T-cell (primary cell): ENCODE measurements around the gene ZSWIM4. TPM values are rescaled to one million over a fixed set of nuclear protein-coding genes. Genes with fewer than 3 reads are reported as not detected.
"Not testable (repeated sequence)": the region's sequence is repeated elsewhere in the genome, so short reads cannot be mapped to it uniquely, and the experiment has no call there.

ENCODE experiments used
- ATAC-seq, 4 experiments: fragments of 200-7000 bp in 3 of 4; fragments of 150-1000 bp in 1 of 4; cut with Tn5 transposase; replicated peaks in 1 of 4; 1 replicate in 3 of 4; 2 replicates in 1 of 4; pipeline ENCODE4 v1.10.0; 2021; ENCODE audit warnings: moderate library complexity in 3 of 4, mild to moderate bottlenecking in 2 of 4, moderate number of reproducible peaks in 1 of 4
- CTCF ChIA-PET, 2 donors: fragments of 300-600 bp; sonication (Branson Sonifier 250); formaldehyde crosslinking; loops; one replicate each; lab custom pipeline; 2022; ENCODE audit warnings: antibody characterized with exemption in 2 of 2; lab: Charles Lee
- POLR2A ChIA-PET, 2 donors: fragments of 300-600 bp; sonication (Branson Sonifier 250); formaldehyde crosslinking; loops; one replicate each; lab custom pipeline; 2022; ENCODE audit warnings: antibody characterized with exemption in 2 of 2; lab: Charles Lee
- DNase-seq, 35 experiments: peaks; one replicate each; pipeline versions ENCODE4 v3.0.0 to v3.0.0-alpha.2; 2013 to 2023
- H3K27ac ChIP-seq: one replicate; pipeline ENCODE4 v1.5.1; 2013; ENCODE audit warnings: low read length
- H3K27me3 ChIP-seq, 2 experiments: replicated peaks in 1 of 2; 1 replicate in 1 of 2; 2 replicates in 1 of 2; pipeline versions ENCODE4 v1.6.1 to v1.7.0; 2013; ENCODE audit warnings: low read length in 1 of 2, mixed read lengths in 1 of 2; ENCODE audit not compliant: control insufficient read depth in 2 of 2, insufficient read depth in 2 of 2; ENCODE audit errors: extremely low read depth in 1 of 2
- H3K36me3 ChIP-seq, 2 donors: 1 replicate in 1 of 2; 2 replicates in 1 of 2; pipeline versions ENCODE4 v1.6.1 to v1.7.0; 2013; ENCODE audit warnings: low read length in 1 of 2; ENCODE audit not compliant: control insufficient read depth in 2 of 2, insufficient read depth in 1 of 2; ENCODE audit errors: extremely low read depth in 1 of 2
- H3K4me1 ChIP-seq, 2 experiments: 1 replicate in 1 of 2; 2 replicates in 1 of 2; pipeline versions ENCODE4 v1.6.1 to v1.7.0; 2013; ENCODE audit warnings: low read length in 2 of 2, mixed read lengths in 1 of 2; ENCODE audit not compliant: insufficient read depth in 2 of 2, control insufficient read depth in 1 of 2; ENCODE audit errors: extremely low read depth in 1 of 2
- H3K4me3 ChIP-seq, 2 donors: 1 replicate in 1 of 2; 2 replicates in 1 of 2; pipeline versions ENCODE4 v1.5.1 to v1.7.0; 2013; ENCODE audit warnings: mild to moderate bottlenecking in 2 of 2, low read length in 1 of 2, moderate library complexity in 1 of 2; ENCODE audit not compliant: control insufficient read depth in 1 of 2; ENCODE audit errors: extremely low read depth in 1 of 2
- H3K9me3 ChIP-seq: 2 replicates; pipeline ENCODE4 v1.7.0; 2013
- H3K27ac Mint-ChIP-seq, 2 donors: one replicate each; pipeline ENCODE4 v1.8.0; 2020 to 2021; ENCODE audit warnings: mild to moderate bottlenecking in 2 of 2, mixed read lengths in 2 of 2
- H3K27me3 Mint-ChIP-seq, 2 donors: one replicate each; pipeline ENCODE4 v1.8.0; 2021 to 2022; ENCODE audit warnings: mixed read lengths in 2 of 2
- H3K36me3 Mint-ChIP-seq: one replicate; pipeline ENCODE4 v1.8.0; 2021; ENCODE audit warnings: mixed read lengths
- H3K4me1 Mint-ChIP-seq, 3 donors: one replicate each; pipeline ENCODE4 v1.8.0; 2020 to 2022; ENCODE audit warnings: mixed read lengths in 3 of 3, mild to moderate bottlenecking in 1 of 3
- H3K4me3 Mint-ChIP-seq, 3 donors: one replicate each; pipeline ENCODE4 v1.8.0; 2020 to 2022; ENCODE audit warnings: mild to moderate bottlenecking in 3 of 3, mixed read lengths in 3 of 3, moderate library complexity in 3 of 3
- H3K9me3 Mint-ChIP-seq, 3 donors: one replicate each; pipeline ENCODE4 v1.8.0; 2020 to 2022; ENCODE audit warnings: mixed read lengths in 3 of 3
- WGBS: methylation state at CpG from one replicate; pipeline ENCODE4 v1.1.5; 2013; ENCODE audit warnings: missing lambda C conversion rate; ENCODE audit not compliant: insufficient coverage; 5-methylcytosine and 5-hydroxymethylcytosine counted together
- total RNA-seq, 35 experiments: library from RNA in 6 of 35; stranded (reverse) in 6 of 35; fragments of 120-200 nt in 1 of 35; gene quantifications; one replicate each; pipeline versions ENCODE4 v1.2.1 to v1.2.4 and lab custom pipeline; 2013 to 2026

The ZSWIM4 gene
- total RNA-seq, 5 donors from 2014 or later (not counting 1 experiment from before 2014, with no cell fraction given) = 5.4 to 9.8 (median 9.0) TPM

DNA sequence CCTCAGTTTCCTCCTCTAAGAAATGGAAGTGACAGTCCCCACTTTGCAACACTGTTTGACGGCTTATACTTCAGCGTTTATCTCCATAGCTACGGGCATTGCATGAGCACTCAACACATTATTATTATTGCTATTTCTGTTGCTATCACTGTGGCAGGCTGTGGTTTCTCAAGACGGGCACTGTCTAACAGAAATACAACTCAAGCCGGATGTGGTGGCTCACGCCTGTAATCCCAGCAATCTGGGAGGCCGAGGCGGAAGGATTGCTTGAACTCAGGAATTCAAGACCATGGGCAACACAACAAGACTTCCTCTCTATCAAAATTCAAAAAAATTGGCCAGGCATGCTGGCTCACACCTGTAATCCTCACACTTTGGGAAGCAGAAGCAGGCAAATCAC, 4.9 kb upstream of the ZSWIM4 start:
- ATAC-seq = no peak
- peak overlapping the region in 2 of 3 donors; percentile 28 to 52 for H3K4me3 Mint-ChIP-seq
- Histone ChIP-seq H3K4me1 (peaks cover 11 to 50% of the 10 kb centered on the region in 2 experiments), H3K27ac (peak overlapping the region; percentile 75), H3K4me3 (no peak overlapping the region), H3K36me3 (no peaks in the 10 kb centered on the region), H3K27me3 (no peaks in the 10 kb centered on the region), H3K9me3 (no peaks in the 10 kb centered on the region)
- ChIA-PET POLR2A (no interaction called here), CTCF (interaction anchor here in 1 of 2 donors (0.6 kb wide), 1 partner anchor 170 kb away, joined by 3 read pairs; no protein-coding TSS in a partner anchor)
- H3K4me1 Mint-ChIP-seq = peaks cover 40 to 48% (median 43%) of the 10 kb centered on the region in 3 donors
- peak overlapping the region; percentile 83 to 90 for H3K27ac Mint-ChIP-seq
- WGBS = 50% methylated on average over 2 of the region's 8 CpGs
- no peaks in the 10 kb centered on the region for H3K27me3 Mint-ChIP-seq
- H3K36me3 Mint-ChIP-seq = no peaks in the 10 kb centered on the region
- peak in 22 of 35 experiments; percentile 9 to 75 (median 34) for DNase-seq
- H3K9me3 Mint-ChIP-seq = no peaks in the 10 kb centered on the region

DNA sequence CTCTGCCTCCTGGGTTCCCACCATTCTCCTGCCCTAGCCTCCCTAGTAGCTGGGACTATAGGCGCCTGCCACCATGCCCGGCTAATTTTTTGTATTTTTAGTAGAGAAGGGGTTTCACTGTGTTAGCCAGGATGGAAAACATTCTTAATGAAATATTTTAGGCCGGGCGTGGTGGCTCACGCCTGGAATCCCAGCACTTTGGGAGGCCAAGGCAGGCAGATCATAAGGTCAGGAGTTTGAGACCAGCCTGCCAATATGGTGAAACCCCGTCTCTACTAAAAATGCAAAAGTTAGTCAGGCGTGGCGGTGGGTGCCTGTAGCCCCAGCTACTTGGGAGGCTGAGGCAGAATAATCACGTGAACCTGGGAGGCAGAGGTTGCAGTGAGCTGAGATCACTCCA, 1.9 kb upstream of the ZSWIM4 start:
- H3K36me3 ChIP-seq, H3K9me3 ChIP-seq, H3K27ac ChIP-seq, H3K9me3 Mint-ChIP-seq, DNase-seq, H3K27me3 Mint-ChIP-seq, ATAC-seq, H3K36me3 Mint-ChIP-seq, CTCF ChIA-PET, H3K4me3 ChIP-seq, H3K27me3 ChIP-seq: not testable (repeated sequence)
- peaks cover 11 to 49% of the 10 kb centered on the region in 2 experiments for H3K4me1 ChIP-seq
- H3K4me3 Mint-ChIP-seq = peak overlapping the region in 2 of 3 donors; percentile 95 to 97
- H3K27ac Mint-ChIP-seq = peak overlapping the region in 1 of 2 donors; percentile 29
- H3K4me1 Mint-ChIP-seq = peaks cover 40 to 46% (median 45%) of the 10 kb centered on the region in 3 donors
- WGBS = 100% methylated on average over 6 of the region's 9 CpGs
- POLR2A ChIA-PET = interaction anchor here in 1 of 2 donors (0.7 kb wide), 1 partner anchor 323 kb away, joined by 3 read pairs; no protein-coding TSS in a partner anchor

GRCh38 chr19:13794398-13794756, 866 bp upstream of the ZSWIM4 start:
- Histone ChIP-seq H3K4me1 (peaks cover 6 to 38% of the 10 kb centered on the region in 2 experiments), H3K4me3 (peak overlapping the region; percentile 69 to 70), H3K9me3 (no peaks in the 10 kb centered on the region), H3K36me3 (no peaks in the 10 kb centered on the region), H3K27ac (peak overlapping the region; percentile 73), H3K27me3 (no peaks in the 10 kb centered on the region)
- ChIA-PET CTCF (interaction anchor here in 1 of 2 donors (0.6 to 0.8 kb wide), 2 partner anchors 20 to 43 kb away, joined by 4 to 6 read pairs; partner anchors contain the start of gene C19orf53), POLR2A (interaction anchor here in 1 of 2 donors (1.1 kb wide), 1 partner anchor 46 kb away, joined by 3 read pairs; no protein-coding TSS in a partner anchor)
- H3K9me3 Mint-ChIP-seq = no peaks in the 10 kb centered on the region
- no peaks in the 10 kb centered on the region for H3K36me3 Mint-ChIP-seq
- 32% methylated on average over 6 of the region's 8 CpGs for WGBS
- no peaks in the 10 kb centered on the region for H3K27me3 Mint-ChIP-seq
- peak overlapping the region; percentile 94 to 97 (median 95) for H3K4me3 Mint-ChIP-seq
- H3K27ac Mint-ChIP-seq = peak overlapping the region; percentile 94 to 96
- H3K4me1 Mint-ChIP-seq = peaks cover 31 to 36% (median 35%) of the 10 kb centered on the region in 3 donors
- ATAC-seq (no peak), DNase-seq (no peak)

- Mint-ChIP-seq H3K27me3 (no peaks in the 10 kb centered on the region), H3K36me3 (no peaks in the 10 kb centered on the region), H3K27ac (peak overlapping the region; percentile 70 to 82), H3K9me3 (no peaks in the 10 kb centered on the region), H3K4me3 (peak overlapping the region; percentile 70 to 97 (median 80)), H3K4me1 (peaks cover 26 to 29% (median 28%) of the 10 kb centered on the region in 3 donors)
- peak overlapping the region; percentile 67 to 70 for H3K4me3 ChIP-seq
- H3K9me3 ChIP-seq = no peaks in the 10 kb centered on the region
- H3K27ac ChIP-seq = no peak overlapping the region
- 5% methylated on average over 42 of the region's 42 CpGs for WGBS
- POLR2A ChIA-PET = no interaction called here
- CTCF ChIA-PET = interaction anchor here in 1 of 2 donors (0.6 to 0.8 kb wide), 3 partner anchors 11 to 202 kb away, joined by 3 to 8 read pairs (median 5); no protein-coding TSS in a partner anchor
- H3K36me3 ChIP-seq = no peaks in the 10 kb centered on the region
- H3K4me1 ChIP-seq = peaks cover 6 to 27% of the 10 kb centered on the region in 2 experiments
- DNase-seq = no peak
- peak; percentile 9 to 18 (median 12) for ATAC-seq
- no peaks in the 10 kb centered on the region for H3K27me3 ChIP-seq
Measured at GRCh38 chr19:13795595-13796300, 505 bp downstream of the ZSWIM4 start.

- CTCF ChIA-PET = no interaction called here
- POLR2A ChIA-PET = no interaction called here
Measured at GRCh38 chr19:13796301-13797057, 1.2 kb downstream of the ZSWIM4 start.

DNA sequence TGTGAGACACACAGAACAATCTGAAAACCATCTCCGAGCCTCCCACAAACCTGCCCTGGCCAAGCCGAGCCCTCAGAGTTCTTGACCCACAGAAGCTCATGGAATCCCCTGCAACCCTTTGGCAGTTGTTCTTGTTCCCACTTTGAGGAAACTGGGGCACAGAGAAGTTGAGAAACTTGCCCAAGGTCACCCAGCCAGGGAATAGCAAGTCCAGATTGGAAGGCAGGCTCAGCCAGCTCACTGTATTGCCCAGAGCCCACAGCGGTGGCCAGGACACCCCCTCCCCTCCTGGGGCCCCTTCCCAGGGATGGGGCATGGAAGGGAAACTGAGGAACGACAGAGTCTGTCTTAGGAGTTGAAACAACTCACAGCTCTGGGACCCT, 1.8 kb downstream of the ZSWIM4 start:
- H3K4me1 ChIP-seq = peaks cover 6 to 27% of the 10 kb centered on the region in 2 experiments
- ATAC-seq = no peak
- WGBS = 75% methylated on average over 1 of the region's 4 CpGs
- peaks cover 4% of the 10 kb centered on the region for H3K36me3 Mint-ChIP-seq
- DNase-seq = no peak
- no peaks in the 10 kb centered on the region for H3K9me3 Mint-ChIP-seq
- H3K4me3 Mint-ChIP-seq = peak overlapping the region; percentile 70 to 97 (median 80)
- no peak overlapping the region for H3K27ac ChIP-seq
- no peaks in the 10 kb centered on the region for H3K9me3 ChIP-seq
- no peaks in the 10 kb centered on the region for H3K27me3 ChIP-seq
- H3K27ac Mint-ChIP-seq = no peak overlapping the region
- ChIA-PET POLR2A (interaction anchor here in 1 of 2 donors (1.0 kb wide), 1 partner anchor 53 kb away, joined by 3 read pairs; no protein-coding TSS in a partner anchor), CTCF (interaction anchor here in 1 of 2 donors (0.7 to 1.0 kb wide), 2 partner anchors 9 to 40 kb away, joined by 3 read pairs; no protein-coding TSS in a partner anchor)
- H3K4me3 ChIP-seq = no peak overlapping the region
- H3K4me1 Mint-ChIP-seq = peaks cover 29 to 33% (median 32%) of the 10 kb centered on the region in 3 donors
- H3K36me3 ChIP-seq = peaks cover 0 to 3% of the 10 kb centered on the region in 2 donors
- no peaks in the 10 kb centered on the region for H3K27me3 Mint-ChIP-seq

More at GRCh38 chr19:13796301-13797057, 1.2 kb downstream of the ZSWIM4 start:
- peaks cover 6 to 27% of the 10 kb centered on the region in 2 experiments for H3K4me1 ChIP-seq
- Mint-ChIP-seq H3K9me3 (no peaks in the 10 kb centered on the region), H3K27me3 (no peaks in the 10 kb centered on the region), H3K4me3 (peak overlapping the region; percentile 70 to 97 (median 80)), H3K36me3 (peaks cover 4% of the 10 kb centered on the region), H3K4me1 (peaks cover 29 to 33% (median 32%) of the 10 kb centered on the region in 3 donors), H3K27ac (peak overlapping the region; percentile 70 to 82)
- WGBS = 41% methylated on average over 7 of the region's 12 CpGs
- H3K9me3 ChIP-seq = no peaks in the 10 kb centered on the region
- H3K36me3 ChIP-seq = peaks cover 0 to 3% of the 10 kb centered on the region in 2 donors
- peak overlapping the region; percentile 67 to 70 for H3K4me3 ChIP-seq
- no peak for DNase-seq
- no peak overlapping the region for H3K27ac ChIP-seq
- no peaks in the 10 kb centered on the region for H3K27me3 ChIP-seq
- no peak for ATAC-seq
